ENCODE measurements around the gene OR2T1.
"Not testable (repeated sequence)": the region's sequence is repeated elsewhere in the genome, so short reads cannot be mapped to it uniquely, and the experiment has no call there.

OR2T1 gene

DNA sequence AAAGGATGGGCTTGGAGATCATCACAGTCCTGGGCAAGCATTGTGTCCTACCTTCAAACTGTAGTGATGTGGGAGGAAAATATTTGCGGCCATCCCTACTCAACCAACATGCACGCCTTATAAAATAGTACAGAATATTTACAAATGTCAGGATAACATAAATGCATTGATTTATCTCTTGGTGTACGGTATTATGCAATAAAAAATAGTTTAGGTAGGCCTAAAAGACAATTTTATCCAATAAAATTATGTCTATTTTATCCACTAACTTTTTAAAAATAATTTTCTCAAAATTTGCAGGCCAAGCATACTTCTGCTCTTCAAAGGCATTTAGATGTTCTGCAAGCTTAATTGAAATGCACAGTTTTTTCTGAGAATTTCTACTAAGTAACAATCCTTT, at the start of gene OR2T1:
TSS of gene OR2T1 (plus strand) at position 301 of the 400 bp plus-strand sequence. CDS start 3,100 bp downstream, outside the sequence.
- no peak for DNase-seq

DNA sequence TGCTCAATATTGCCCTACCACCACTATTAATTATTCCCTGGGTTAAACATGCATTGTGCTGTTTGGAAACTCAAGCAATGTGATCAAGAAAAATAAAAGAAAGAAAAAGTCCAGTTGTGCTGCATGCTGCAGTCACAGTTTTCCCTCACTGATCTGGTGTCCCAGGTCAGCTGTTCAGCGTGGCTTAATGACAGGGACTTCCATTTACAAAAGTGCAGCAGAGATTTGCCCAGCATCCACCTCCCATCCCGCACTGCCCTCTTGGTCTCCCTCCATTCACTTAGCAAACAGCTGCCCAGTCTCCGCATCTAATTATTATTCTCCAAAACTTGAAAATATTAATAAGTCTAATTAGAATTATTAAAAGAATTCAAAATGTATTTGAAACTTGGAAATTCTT, 43.4 kb upstream of the OR2T1 start:
- DNase-seq: no peak

GRCh38 chr1:248361121-248361715, 41.6 kb upstream of the OR2T1 start, which contains the start of gene OR2T4:
Gene OR2T4 (plus strand): TSS chr1:248361665. CDS start chr1:248361665, 0 bp downstream.
- no peak for DNase-seq

GRCh38 chr1:248366609-248367008, 36.2 kb upstream of the OR2T1 start:
- no peak for DNase-seq

DNA sequence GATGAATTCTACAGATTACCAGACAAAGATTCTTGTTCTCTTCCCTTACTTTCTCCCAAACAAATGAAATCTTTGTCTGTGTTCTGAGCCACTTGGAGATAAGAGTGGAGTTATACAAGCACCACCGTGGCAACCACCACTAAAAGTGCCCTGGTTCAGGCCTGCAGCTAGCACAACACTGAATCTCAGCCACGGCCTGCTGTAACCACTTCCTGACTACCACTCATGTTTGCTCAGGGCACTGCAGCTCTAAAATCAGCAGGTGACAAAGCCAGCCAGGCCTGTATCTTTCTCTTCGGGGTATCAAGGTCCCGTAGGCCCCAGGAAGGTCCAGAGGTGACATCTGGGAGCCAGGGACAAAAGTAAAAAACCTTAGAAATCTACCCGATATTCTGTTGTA, 30.5 kb upstream of the OR2T1 start:
- DNase-seq: no peak

GRCh38 chr1:248373761-248374160, 29.1 kb upstream of the OR2T1 start:
- no peak for DNase-seq

DNA sequence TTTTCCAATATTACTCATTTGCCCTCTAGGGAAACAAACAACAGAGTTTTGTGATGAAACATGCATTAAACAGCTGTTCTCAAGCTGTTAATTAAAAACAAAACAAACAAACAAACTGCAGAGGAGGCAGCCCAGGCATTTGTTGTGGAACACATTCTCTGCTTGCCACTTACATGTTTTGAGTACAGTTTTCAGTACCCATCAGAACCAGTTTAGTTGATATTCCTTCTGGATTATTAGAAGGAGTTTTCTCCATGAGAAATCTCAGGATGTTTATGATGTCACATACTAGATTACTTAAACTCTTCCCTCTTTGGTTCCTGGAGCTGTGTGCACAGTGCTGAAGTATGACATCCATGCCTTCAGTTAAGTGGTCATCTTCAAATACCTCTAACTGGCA, 27.4 kb upstream of the OR2T1 start, which contains the start of gene OR2T6:
TSS of gene OR2T6 (plus strand) at position 301 of the 400 bp plus-strand sequence. CDS start 11,863 bp downstream, outside the sequence.
- DNase-seq: no peak

- DNase-seq: no peak
Observed at GRCh38 chr1:248376916-248377315, 25.9 kb upstream of the OR2T1 start.

DNA sequence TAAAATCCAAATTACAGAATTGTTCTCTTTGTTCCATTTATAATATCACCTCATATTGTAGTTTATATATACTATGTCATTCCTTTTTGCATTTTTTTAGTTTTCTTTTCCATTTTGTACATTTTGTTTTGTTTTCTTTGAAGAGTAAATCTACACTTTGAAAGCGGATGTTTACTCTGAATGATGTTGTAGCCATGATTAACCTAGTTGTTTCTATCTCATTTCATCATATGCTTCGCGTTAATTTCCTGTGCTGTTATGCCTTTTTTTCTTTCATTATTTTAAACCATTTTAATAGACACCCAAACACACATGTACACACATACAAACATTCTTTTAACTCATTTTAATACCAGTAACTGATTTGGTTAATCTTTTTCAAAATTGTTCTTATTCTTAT, 22.0 kb upstream of the OR2T1 start:
- DNase-seq: no peak

DNA sequence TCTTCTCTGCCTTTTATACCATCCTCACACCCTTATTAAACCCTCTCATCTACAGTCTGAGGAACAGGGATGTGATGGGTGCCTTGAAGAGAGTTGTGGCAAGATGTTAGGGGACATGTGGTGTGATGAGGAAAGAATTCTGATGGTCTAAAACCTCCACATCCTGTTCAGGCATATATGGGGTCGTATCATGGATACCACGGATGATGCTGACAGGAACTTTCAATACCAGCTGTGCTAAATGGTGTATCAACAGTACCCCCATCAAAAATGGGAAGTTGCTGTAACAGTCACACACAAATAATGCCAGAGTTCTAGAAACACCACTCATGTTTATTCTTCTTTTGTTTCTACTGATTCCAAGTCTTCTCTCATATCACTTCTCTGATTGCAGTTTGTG, 14.4 kb upstream of the OR2T1 start:
- DNase-seq: no peak

DNA sequence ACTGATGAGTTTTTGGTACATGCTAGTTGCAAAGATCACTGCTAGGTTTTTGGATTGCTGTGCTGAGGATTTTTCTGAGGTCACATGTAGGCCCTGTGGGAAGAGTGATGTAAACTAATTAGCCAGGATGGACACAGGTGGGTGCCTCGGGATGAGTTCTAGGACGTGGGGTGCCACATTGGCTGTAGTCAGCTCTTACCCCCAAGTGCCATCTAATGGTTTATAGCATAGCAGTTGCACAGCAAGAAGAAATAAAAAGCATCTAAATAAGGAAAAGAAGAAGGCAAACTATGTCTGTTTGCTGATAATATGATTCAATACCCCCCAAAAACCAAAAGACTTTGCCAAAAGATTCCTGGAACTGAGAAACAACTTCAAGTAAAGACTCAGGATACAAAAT, 9.8 kb upstream of the OR2T1 start:
- DNase-seq: no peak

DNA sequence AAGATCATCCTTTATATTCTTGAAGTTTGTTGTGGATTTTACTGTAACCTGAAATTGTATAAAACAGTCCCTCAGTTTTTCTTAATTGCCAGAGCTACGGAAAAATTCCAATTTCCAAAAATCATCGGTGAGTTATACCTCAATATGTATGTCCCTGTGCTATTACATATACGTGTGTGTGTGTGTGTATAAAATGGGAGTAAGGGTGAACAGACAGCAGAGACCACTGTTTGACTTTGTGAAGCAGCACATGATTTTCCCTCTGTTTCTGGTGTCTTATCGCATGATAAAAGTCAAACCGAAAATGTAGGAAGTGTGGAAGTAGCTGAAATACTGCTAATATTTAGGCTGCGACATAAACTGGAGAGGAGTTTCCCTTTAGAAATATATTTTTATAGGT, 1.2 kb downstream of the OR2T1 start:
- peak; percentile 23 for DNase-seq

- no peak for DNase-seq
Observed at GRCh38 chr1:248406721-248407692, 4.2 kb downstream of the OR2T1 start.

GRCh38 chr1:248416226-248416625, 13.4 kb downstream of the OR2T1 start:
- DNase-seq: no peak

- no peak for DNase-seq
Observed at GRCh38 chr1:248417854-248418253, 15.0 kb downstream of the OR2T1 start.

GRCh38 chr1:248421384-248421783, 18.5 kb downstream of the OR2T1 start:
- peak; percentile 15 for DNase-seq

DNA sequence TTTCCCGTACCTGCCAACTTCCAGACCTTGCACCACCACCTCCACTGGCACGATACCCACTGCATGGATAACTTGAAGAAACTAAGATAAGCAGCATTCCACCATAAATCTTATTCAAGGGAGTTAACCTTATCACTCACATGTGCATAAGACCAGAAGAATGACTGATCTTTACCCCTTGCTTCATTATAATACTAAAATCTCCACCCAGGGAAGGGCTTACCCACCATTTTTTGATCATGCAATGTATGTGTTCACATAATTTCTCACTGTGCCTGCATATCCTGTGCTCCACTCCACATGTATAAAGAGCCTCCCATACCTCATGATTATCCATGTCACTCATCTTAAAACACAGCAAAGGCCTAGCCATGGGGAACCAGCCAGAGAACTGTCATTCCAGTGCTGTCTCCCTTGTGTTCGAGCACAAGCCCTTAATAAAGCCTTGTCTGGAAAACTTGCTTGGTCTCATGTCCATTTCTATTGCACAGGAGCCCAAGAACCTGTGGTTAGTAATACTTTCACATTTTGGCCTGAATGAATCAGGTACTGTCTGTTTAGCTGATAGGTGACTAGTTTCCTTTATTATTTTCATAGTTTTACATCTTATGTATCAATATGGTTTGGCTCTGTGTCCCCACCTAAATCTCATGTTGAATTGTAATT, 24.8 kb downstream of the OR2T1 start:
- not testable (repeated sequence) for DNase-seq

DNA sequence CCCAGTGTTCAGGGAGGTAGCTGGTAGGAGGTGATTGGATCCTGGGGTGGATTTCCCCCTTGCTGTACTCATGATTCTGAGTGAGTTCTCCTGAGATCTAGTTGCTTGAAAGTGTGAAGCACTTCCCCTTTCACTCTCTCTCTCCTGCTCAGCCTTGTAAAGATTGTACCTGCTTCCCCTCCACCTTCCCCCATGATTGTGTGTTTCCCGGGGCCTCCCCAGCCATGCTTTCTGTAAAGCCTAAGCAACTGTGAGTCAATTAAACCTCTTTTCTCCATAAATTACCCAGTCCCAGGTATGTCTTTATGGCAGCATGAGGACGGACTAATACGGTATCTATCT, 25.3 kb downstream of the OR2T1 start:
- DNase-seq: not testable (repeated sequence)

DNA sequence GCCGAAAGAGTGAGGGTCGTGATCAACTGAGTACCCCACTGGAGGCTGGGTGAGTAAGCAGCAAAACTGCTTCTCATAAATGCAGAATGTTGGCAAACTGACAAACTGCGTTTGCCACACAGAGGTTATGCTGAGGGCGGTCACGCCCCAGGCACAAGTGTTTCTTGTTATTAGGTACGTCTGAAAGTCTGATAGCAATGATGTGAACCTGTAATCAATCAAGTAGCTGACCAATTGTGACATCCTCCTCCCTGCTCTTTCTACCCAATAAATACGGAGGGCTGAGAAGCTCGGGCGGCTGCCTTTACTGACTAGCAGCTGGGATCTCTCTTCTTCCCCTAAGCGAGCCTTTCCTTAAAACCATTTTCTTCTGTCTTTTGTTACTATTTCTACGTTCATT, 28.8 kb downstream of the OR2T1 start:
- not testable (repeated sequence) for DNase-seq

DNA sequence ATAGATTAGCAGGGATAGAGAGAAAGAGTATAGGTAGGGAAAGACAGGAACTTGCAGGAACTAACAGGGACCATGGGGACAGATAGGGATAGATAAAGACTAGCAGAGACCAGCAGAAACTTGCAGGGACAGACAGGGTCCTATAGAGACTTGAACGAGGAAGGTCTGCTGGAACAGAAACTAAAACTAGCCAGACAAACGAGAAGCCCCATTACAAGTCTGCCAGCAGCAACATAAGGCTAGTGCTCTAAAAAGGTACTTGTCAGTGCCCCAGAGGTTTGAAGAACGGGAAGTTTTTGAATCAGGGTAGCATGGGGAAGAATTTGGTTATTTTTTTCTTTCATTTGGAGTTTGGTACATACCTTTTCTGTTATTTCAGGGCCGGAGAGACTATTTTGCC, 29.4 kb downstream of the OR2T1 start:
- DNase-seq: not testable (repeated sequence)

DNA sequence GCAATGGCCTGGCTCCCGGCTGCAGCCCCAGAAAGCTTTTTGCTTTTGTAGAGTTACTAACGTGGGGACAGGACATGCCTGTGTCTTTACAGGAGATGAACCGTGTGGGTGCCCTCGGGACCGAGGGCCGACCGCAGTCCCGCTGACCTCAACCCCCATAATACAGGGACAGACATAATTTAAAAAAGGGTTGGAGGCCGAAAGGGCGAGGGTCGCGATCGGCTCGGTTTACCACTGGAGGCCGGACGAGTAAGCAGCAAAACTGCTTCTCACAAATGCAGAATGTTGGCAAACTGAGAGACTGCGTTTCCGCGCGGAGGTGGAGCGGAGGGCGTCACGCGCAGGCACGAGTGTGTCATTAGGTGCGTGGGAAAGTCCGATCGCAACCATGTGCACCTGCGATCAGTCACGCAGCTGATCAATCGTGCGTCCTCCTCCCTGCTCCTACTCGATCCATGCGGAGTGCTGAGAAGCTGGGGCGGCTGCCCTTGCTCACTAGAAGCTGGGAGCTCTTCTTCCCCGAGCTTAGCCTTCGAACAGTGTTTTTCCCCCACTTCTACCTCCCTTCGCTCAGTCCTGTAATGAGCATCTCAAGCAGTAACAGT, 31.1 kb downstream of the OR2T1 start:
- DNase-seq: not testable (repeated sequence)

- DNase-seq: not testable (repeated sequence)
Observed at GRCh38 chr1:248434913-248435312, 32.1 kb downstream of the OR2T1 start.

GRCh38 chr1:248436303-248436702, 33.5 kb downstream of the OR2T1 start:
- not testable (repeated sequence) for DNase-seq

Data from NCI-H2171 treated with DMSO at 0.1 percent for 48 hours (cell line).